Liver (tissue), 9 donors: ENCODE results near the gene HIKESHI. TPM values are rescaled to one million over a fixed set of nuclear protein-coding genes. Genes with fewer than 3 reads are reported as not detected.

ENCODE experiments used
- DNase-seq: peaks from one replicate; pipeline ENCODE4 v3.0.0-alpha.2; 2017; ENCODE audit warnings: low spot score
- H3K27ac ChIP-seq, 2 donors: one replicate each; pipeline ENCODE4 v1.7.0; 2013; ENCODE audit warnings: inconsistent platforms in 2 of 2, low read length in 2 of 2, control low read depth in 1 of 2, low read depth in 1 of 2, mild to moderate bottlenecking in 1 of 2
- H3K27me3 ChIP-seq, 4 donors: one replicate each; pipeline versions ENCODE4 v1.6.1 to v1.7.0; 2013; ENCODE audit warnings: low read length in 3 of 4, inconsistent platforms in 1 of 4, mild to moderate bottlenecking in 1 of 4, moderate library complexity in 1 of 4; ENCODE audit not compliant: control insufficient read depth in 4 of 4, insufficient read depth in 4 of 4
- H3K36me3 ChIP-seq, 4 donors: one replicate each; pipeline versions ENCODE4 v1.6.1 to v1.7.0; 2013; ENCODE audit warnings: low read length in 3 of 4, mild to moderate bottlenecking in 3 of 4, low read depth in 1 of 4, moderate library complexity in 1 of 4; ENCODE audit not compliant: control insufficient read depth in 4 of 4, insufficient read depth in 3 of 4
- H3K4me1 ChIP-seq, 4 donors: one replicate each; pipeline versions ENCODE4 v1.6.1 to v1.7.0; 2013; ENCODE audit warnings: low read length in 3 of 4, mild to moderate bottlenecking in 3 of 4, moderate library complexity in 1 of 4; ENCODE audit not compliant: control insufficient read depth in 4 of 4, insufficient read depth in 4 of 4
- H3K4me3 ChIP-seq, 3 donors: one replicate each; pipeline versions ENCODE4 v1.6.1 to v1.7.0; 2013; ENCODE audit warnings: low read length in 3 of 3, control low read depth in 1 of 3, low read depth in 1 of 3, mild to moderate bottlenecking in 1 of 3
- H3K9ac ChIP-seq, 2 donors: one replicate each; pipeline ENCODE4 v1.7.0; 2013; ENCODE audit warnings: low read length in 2 of 2, mild to moderate bottlenecking in 2 of 2, moderate library complexity in 2 of 2, control low read depth in 1 of 2, low read depth in 1 of 2
- H3K9me3 ChIP-seq, 4 donors: one replicate each; pipeline versions ENCODE4 v1.6.1 to v1.7.0; 2013; ENCODE audit warnings: low read length in 3 of 4; ENCODE audit not compliant: control insufficient read depth in 4 of 4
- ATF3 ChIP-seq: IDR thresholded peaks from 2 replicates; pipeline ENCODE4 v1.6.1; 2016; ENCODE audit warnings: antibody characterized with exemption
- CTCF ChIP-seq: fragments of 150-350 bp; IDR thresholded peaks from 2 replicates; pipeline ENCODE4 v1.5.1; 2017; ENCODE audit warnings: improper control_type of control experiment, low read depth, low read length; ENCODE audit not compliant: missing input control
- EGR1 ChIP-seq, 2 donors: IDR thresholded peaks; 2 replicates each; pipeline ENCODE4 v1.6.1; 2016 to 2018; ENCODE audit warnings: antibody characterized with exemption in 2 of 2, low read depth in 2 of 2
- FOXA1 ChIP-seq: IDR thresholded peaks from 2 replicates; pipeline ENCODE4 v1.6.1; 2016; ENCODE audit warnings: antibody characterized with exemption
- HNF4G ChIP-seq: IDR thresholded peaks from 2 replicates; pipeline ENCODE4 v1.6.1; 2016; ENCODE audit warnings: antibody characterized with exemption
- JUND ChIP-seq, 2 donors: IDR thresholded peaks; 2 replicates each; pipeline ENCODE4 v1.6.1; 2016; ENCODE audit warnings: antibody characterized with exemption in 2 of 2
- NR2F2 ChIP-seq: IDR thresholded peaks from 2 replicates; pipeline ENCODE4 v1.6.1; 2016; ENCODE audit warnings: antibody characterized with exemption
- RAD21 ChIP-seq, 2 donors: IDR thresholded peaks; 2 replicates each; pipeline ENCODE4 v1.6.1; 2016; ENCODE audit warnings: antibody characterized with exemption in 2 of 2, mild to moderate bottlenecking in 2 of 2
- RXRA ChIP-seq, 2 donors: IDR thresholded peaks; 2 replicates each; pipeline ENCODE4 v1.6.1; 2017 to 2018; ENCODE audit warnings: antibody characterized with exemption in 2 of 2, mild to moderate bottlenecking in 1 of 2
- TAF1 ChIP-seq: conservative IDR thresholded peaks from 2 replicates; pipeline ENCODE4 v1.6.1; 2016; ENCODE audit warnings: antibody characterized with exemption, mild to moderate bottlenecking
- ZBTB33 ChIP-seq: IDR thresholded peaks from 2 replicates; pipeline ENCODE4 v1.6.1; 2016; ENCODE audit warnings: antibody characterized with exemption
- WGBS: extraction: QIAGEN DNeasy Blood & Tissue Kit; methylation state at CpG from one replicate; pipeline ENCODE4 v1.1.7; 2013; 5-methylcytosine and 5-hydroxymethylcytosine counted together
- polyA plus RNA-seq, 2 donors: library from polyadenylated mRNA; stranded (reverse) in 1 of 2; unstranded in 1 of 2; fragments of 200-250 nt in 1 of 2; fragments of >200 nt in 1 of 2; fragmentation: Nextera tagmentation in 1 of 2; extraction: Ambion mirVana in 1 of 2; gene quantifications; one replicate each; pipeline versions ENCODE4 v1.2.1 to v1.2.3, GENCODE V29; 2013 to 2015
- total RNA-seq, 2 donors: library from RNA; depleted of rRNA; stranded (reverse); fragments of >200 nt; gene quantifications; one replicate each; pipeline ENCODE4 v1.2.3, GENCODE V29; 2014
- TF ChIP-seq, protein P1 (sequence below): IDR thresholded peaks from 2 replicates; pipeline ENCODE4 v1.6.1; 2016; ENCODE audit warnings: antibody characterized with exemption, mild to moderate bottlenecking
- TF ChIP-seq, protein P2 (sequence below): IDR thresholded peaks from 2 replicates; pipeline ENCODE4 v1.6.1; 2016; ENCODE audit warnings: antibody characterized with exemption
- donor health status: healthy.
- donor health status: healthy.
- donor health status: healthy.
- donor health status: healthy.
- donor health status: healthy.

HIKESHI gene
- total and polyA plus RNA-seq, 4 donors = 13.3 to 23.3 (median 20.3) TPM

DNA sequence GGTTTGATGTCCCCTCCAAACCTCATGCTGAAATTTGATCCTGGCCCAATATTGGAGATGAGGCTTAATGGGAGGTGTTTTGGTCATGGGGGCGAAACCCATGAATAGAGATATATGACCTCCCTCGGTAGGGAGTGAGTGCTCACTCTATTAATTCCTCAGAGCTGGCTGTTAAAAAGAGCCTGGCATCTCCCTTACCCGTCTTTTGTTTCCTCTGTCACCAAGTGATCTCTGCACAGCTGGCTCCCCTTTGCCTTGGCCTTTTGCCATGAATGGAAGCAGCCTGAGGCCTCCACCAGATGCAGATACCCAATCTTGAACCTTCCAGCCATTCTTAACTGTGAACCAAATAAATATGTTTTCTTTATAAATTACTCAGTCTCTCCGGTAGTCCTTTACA lies 68.1 kb downstream of the HIKESHI start:
- no peaks in the 10 kb centered on the region for H3K27me3 ChIP-seq
- H3K9ac ChIP-seq = no peak overlapping the region
- H3K27ac ChIP-seq = no peak overlapping the region
- no peak overlapping the region for H3K4me3 ChIP-seq
- no peaks in the 10 kb centered on the region for H3K4me1 ChIP-seq
- no peak for DNase-seq
- TF ChIP-seq, protein P1, sequence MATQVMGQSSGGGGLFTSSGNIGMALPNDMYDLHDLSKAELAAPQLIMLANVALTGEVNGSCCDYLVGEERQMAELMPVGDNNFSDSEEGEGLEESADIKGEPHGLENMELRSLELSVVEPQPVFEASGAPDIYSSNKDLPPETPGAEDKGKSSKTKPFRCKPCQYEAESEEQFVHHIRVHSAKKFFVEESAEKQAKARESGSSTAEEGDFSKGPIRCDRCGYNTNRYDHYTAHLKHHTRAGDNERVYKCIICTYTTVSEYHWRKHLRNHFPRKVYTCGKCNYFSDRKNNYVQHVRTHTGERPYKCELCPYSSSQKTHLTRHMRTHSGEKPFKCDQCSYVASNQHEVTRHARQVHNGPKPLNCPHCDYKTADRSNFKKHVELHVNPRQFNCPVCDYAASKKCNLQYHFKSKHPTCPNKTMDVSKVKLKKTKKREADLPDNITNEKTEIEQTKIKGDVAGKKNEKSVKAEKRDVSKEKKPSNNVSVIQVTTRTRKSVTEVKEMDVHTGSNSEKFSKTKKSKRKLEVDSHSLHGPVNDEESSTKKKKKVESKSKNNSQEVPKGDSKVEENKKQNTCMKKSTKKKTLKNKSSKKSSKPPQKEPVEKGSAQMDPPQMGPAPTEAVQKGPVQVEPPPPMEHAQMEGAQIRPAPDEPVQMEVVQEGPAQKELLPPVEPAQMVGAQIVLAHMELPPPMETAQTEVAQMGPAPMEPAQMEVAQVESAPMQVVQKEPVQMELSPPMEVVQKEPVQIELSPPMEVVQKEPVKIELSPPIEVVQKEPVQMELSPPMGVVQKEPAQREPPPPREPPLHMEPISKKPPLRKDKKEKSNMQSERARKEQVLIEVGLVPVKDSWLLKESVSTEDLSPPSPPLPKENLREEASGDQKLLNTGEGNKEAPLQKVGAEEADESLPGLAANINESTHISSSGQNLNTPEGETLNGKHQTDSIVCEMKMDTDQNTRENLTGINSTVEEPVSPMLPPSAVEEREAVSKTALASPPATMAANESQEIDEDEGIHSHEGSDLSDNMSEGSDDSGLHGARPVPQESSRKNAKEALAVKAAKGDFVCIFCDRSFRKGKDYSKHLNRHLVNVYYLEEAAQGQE = no peak
- TF ChIP-seq NR2F2 (no peak), ATF3 (no peak), RAD21 (IDR thresholded peaks at IDR 0.05) (no peak), JUND (IDR thresholded peaks at IDR 0.05) (no peak), ZBTB33 (no peak), EGR1 (IDR thresholded peaks at IDR 0.05; ENCODE audit: low read depth in 2 of 2) (no peak), CTCF (no peak), FOXA1 (no peak)
- 75% methylated on average over 4 of the region's 4 CpGs for WGBS
- no peaks in the 10 kb centered on the region for H3K36me3 ChIP-seq
- no peaks in the 10 kb centered on the region for H3K9me3 ChIP-seq

GRCh38 chr11:86370922-86371594 lies 69.0 kb downstream of the HIKESHI start:
- Histone ChIP-seq H3K27ac (no peak overlapping the region), H3K4me1 (no peaks in the 10 kb centered on the region), H3K9me3 (no peaks in the 10 kb centered on the region), H3K9ac (no peak overlapping the region), H3K4me3 (no peak overlapping the region), H3K27me3 (no peaks in the 10 kb centered on the region), H3K36me3 (no peaks in the 10 kb centered on the region)
- DNase-seq = no peak
- WGBS = 77% methylated on average over 6 of the region's 6 CpGs
- TF ChIP-seq, protein P2, sequence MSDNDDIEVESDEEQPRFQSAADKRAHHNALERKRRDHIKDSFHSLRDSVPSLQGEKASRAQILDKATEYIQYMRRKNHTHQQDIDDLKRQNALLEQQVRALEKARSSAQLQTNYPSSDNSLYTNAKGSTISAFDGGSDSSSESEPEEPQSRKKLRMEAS = no peak
- no peak for TF ChIP-seq ZBTB33
- TF ChIP-seq RAD21 (IDR thresholded peaks at IDR 0.05) = no peak
- no peak for TF ChIP-seq JUND (IDR thresholded peaks at IDR 0.05)
- TF ChIP-seq ATF3 = no peak
- TF ChIP-seq TAF1 = no peak
- TF ChIP-seq FOXA1 = no peak
- TF ChIP-seq EGR1 (IDR thresholded peaks at IDR 0.05; ENCODE audit: low read depth in 2 of 2) = no peak
- TF ChIP-seq CTCF = no peak
- no peak for TF ChIP-seq HNF4G
- TF ChIP-seq RXRA (IDR thresholded peaks at IDR 0.05) = no peak
